ENCODE results near the gene CCDC6. TPM values are rescaled to one million over a fixed set of nuclear protein-coding genes. Genes with fewer than 3 reads are reported as not detected.
A peak's percentile ranks its signal among the peaks of the same experiment; 100 is the strongest.
"Not testable (repeated sequence)": the region's sequence is repeated elsewhere in the genome, so short reads cannot be mapped to it uniquely, and the experiment has no call there.

CCDC6 gene
- total RNA-seq, 2 donors from 2014 or later: 48.1 to 65.0 TPM

- Histone ChIP-seq H3K4me1 (replicated peaks) (no peaks in the 10 kb centered on the region), H3K4me3 (no peak overlapping the region), H3K9me3 (no peaks in the 10 kb centered on the region), H3K36me3 (no peaks in the 10 kb centered on the region), H3K27me3 (replicated peaks; ENCODE audit: insufficient read depth) (no peaks in the 10 kb centered on the region), H3K27ac (no peak overlapping the region)
- no peak for DNase-seq (ENCODE audit: low spot score)
- TF ChIP-seq CTCF (IDR thresholded peaks at IDR 0.05) (no peak), POLR2AphosphoS5 (IDR thresholded peaks at IDR 0.05) (no peak), POLR2A (IDR thresholded peaks at IDR 0.05) (no peak)
- 81% methylated on average over 7 of the region's 7 CpGs for WGBS
- intact Hi-C loops (cut with DNase I): no loop called here
Observed at GRCh38 chr10:59877191-59877671, 29.1 kb downstream of the CCDC6 start.

GRCh38 chr10:59876695-59877094 is 29.7 kb downstream of the CCDC6 start:
- Histone ChIP-seq H3K27ac (no peak overlapping the region), H3K4me1 (replicated peaks) (no peaks in the 10 kb centered on the region), H3K36me3 (no peaks in the 10 kb centered on the region), H3K27me3 (replicated peaks; ENCODE audit: insufficient read depth) (no peaks in the 10 kb centered on the region), H3K4me3 (no peak overlapping the region), H3K9me3 (no peaks in the 10 kb centered on the region)
- DNase-seq (ENCODE audit: low spot score): no peak
- intact Hi-C loops (cut with DNase I): no loop called here
- 89% methylated on average over 2 of the region's 2 CpGs for WGBS
- TF ChIP-seq CTCF (IDR thresholded peaks at IDR 0.05) (no peak), POLR2A (IDR thresholded peaks at IDR 0.05) (no peak), POLR2AphosphoS5 (IDR thresholded peaks at IDR 0.05) (no peak)

DNA sequence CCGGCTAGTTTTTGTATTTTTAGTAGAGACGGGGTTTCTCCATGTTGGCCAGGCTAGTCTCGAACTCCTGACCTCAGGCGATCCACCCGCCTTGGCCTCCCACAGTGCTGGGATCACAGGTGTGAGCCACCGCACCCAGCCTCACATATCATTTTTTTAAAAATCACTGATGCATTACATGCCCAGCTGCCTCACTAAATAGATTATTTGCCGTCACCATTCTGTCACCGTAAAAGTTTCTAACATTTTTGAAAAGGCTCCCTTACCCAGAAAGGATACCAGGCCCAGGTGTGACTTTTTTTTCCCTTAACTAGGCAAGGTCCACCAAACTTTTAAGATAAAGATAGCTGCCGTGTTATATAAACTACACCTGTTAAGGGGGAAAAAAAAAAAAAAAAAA is 30.1 kb downstream of the CCDC6 start:
- H3K4me3 ChIP-seq; H3K27ac ChIP-seq; H3K27me3 ChIP-seq (replicated peaks; ENCODE audit: insufficient read depth); intact Hi-C loops (cut with DNase I); DNase-seq (ENCODE audit: low spot score); H3K9me3 ChIP-seq; H3K4me1 ChIP-seq (replicated peaks); H3K36me3 ChIP-seq: not testable (repeated sequence)
- 76% methylated on average over 9 of the region's 9 CpGs for WGBS

- TF ChIP-seq CTCF (IDR thresholded peaks at IDR 0.05) (no peak), POLR2AphosphoS5 (IDR thresholded peaks at IDR 0.05) (peak; percentile 6)
- DNase-seq (ENCODE audit: low spot score): no peak
- Histone ChIP-seq H3K27ac (peak overlapping the region; percentile 60 to 65), H3K4me3 (no peak overlapping the region), H3K4me1 (replicated peaks) (no peaks in the 10 kb centered on the region), H3K36me3 (no peaks in the 10 kb centered on the region), H3K27me3 (replicated peaks; ENCODE audit: insufficient read depth) (no peaks in the 10 kb centered on the region), H3K9me3 (no peaks in the 10 kb centered on the region)
- intact Hi-C loops (cut with DNase I): loop anchor here (5.0 kb wide), 1 partner anchor 33 kb away; the partner anchor contains the start of gene CCDC6
- WGBS: 27% methylated on average over 4 of the region's 4 CpGs
Observed at GRCh38 chr10:59873896-59874295, 32.5 kb downstream of the CCDC6 start.

GRCh38 chr10:59872892-59873463 is 33.4 kb downstream of the CCDC6 start:
- TF ChIP-seq CTCF (IDR thresholded peaks at IDR 0.05) (no peak), POLR2A (IDR thresholded peaks at IDR 0.05) (no peak), POLR2AphosphoS5 (IDR thresholded peaks at IDR 0.05) (peak; percentile 71)
- 32% methylated on average over 7 of the region's 7 CpGs for WGBS
- Histone ChIP-seq H3K4me3 (no peak overlapping the region), H3K4me1 (replicated peaks) (no peaks in the 10 kb centered on the region), H3K9me3 (no peaks in the 10 kb centered on the region), H3K27me3 (replicated peaks; ENCODE audit: insufficient read depth) (no peaks in the 10 kb centered on the region), H3K36me3 (no peaks in the 10 kb centered on the region), H3K27ac (peak overlapping the region; percentile 60 to 65)
- DNase-seq (ENCODE audit: low spot score): peak; percentile 66
- intact Hi-C loops (cut with DNase I): loop anchor here (5.0 kb wide), 1 partner anchor 34 kb away; the partner anchor contains the start of gene CCDC6

Measured in prostate gland (tissue), 2 donors.